ENCODE data around the gene CYP27B1. TPM values are rescaled to one million over a fixed set of nuclear protein-coding genes. Genes with fewer than 3 reads are reported as not detected.

CYP27B1 gene
- total RNA-seq, 2 experiments from 2014 or later = 6.9 to 7.1 TPM

- H3K4me3 ChIP-seq (ENCODE audit: low read depth, low read length, poor library complexity, severe bottlenecking) = peak within 1 kb of the TSS; percentile 87
- peak; percentile 91 for DNase-seq (ENCODE audit: low spot score)
- H3K27ac ChIP-seq (ENCODE audit: low read depth, low read length, poor library complexity, severe bottlenecking) = peak within 1 kb of the TSS; percentile 75
- intact Hi-C loops (cut with micrococcal nuclease; ENCODE audit: unreplicated experiment) = loop anchor here (5.0 kb wide), 2 partner anchors 232 to 512 kb away; partner anchors contain the start of genes DDIT3 and MBD6
- peak within 1 kb of the TSS; percentile 61; the same call in 1 of the 2 replicates for H2AFZ ChIP-seq (ENCODE audit: low read length)
- peaks cover 43% of the 10 kb centered on the region for H3K36me3 ChIP-seq (ENCODE audit: insufficient read depth, low read length)
- no peaks in the 10 kb centered on the region for H3K9me3 ChIP-seq (ENCODE audit: low read length)
- no peaks in the 10 kb centered on the region for H3K9me2 ChIP-seq (ENCODE audit: insufficient read depth, low read length)
- H3K4me1 ChIP-seq (ENCODE audit: insufficient read depth, low read length, poor library complexity, severe bottlenecking) = peaks cover 43% of the 10 kb centered on the region
- POLR2A ChIA-PET = interaction anchor here (0.7 kb wide), 2 partner anchors 9 to 1106 kb away, joined by 3 read pairs; no protein-coding TSS in a partner anchor
- BruUV-seq (replicated peaks) = no TSS peak
- TF ChIP-seq EZH2phosphoT487 (IDR thresholded peaks at IDR 0.05; ENCODE audit: borderline replicate concordance, low read depth, low read length) (no peak), CTCF (conservative IDR thresholded peaks at IDR 0.05; ENCODE audit: low read length) (no peak)
- peaks cover 25% of the 10 kb centered on the region for H3K79me2 ChIP-seq (ENCODE audit: insufficient read depth, low read depth, low read length)
- H3K4me2 ChIP-seq (ENCODE audit: low read length) = peak within 1 kb of the TSS; percentile 84
- CTCF ChIA-PET (ENCODE audit: unreplicated experiment) = no interaction called here
- H4K20me1 ChIP-seq (ENCODE audit: insufficient read depth, low read length) = 0 out of 2 replicates have a peak, but pooled peaks cover 1% of the 10 kb centered on the region
Measured at GRCh38 chr12:57754411-57755193, 12.3 kb downstream of the CYP27B1 start, which contains the start of gene MARCHF9. MARCHF9 (plus strand) TSS chr12:57755103; CDS start chr12:57755529, 426 bp downstream.

DNA sequence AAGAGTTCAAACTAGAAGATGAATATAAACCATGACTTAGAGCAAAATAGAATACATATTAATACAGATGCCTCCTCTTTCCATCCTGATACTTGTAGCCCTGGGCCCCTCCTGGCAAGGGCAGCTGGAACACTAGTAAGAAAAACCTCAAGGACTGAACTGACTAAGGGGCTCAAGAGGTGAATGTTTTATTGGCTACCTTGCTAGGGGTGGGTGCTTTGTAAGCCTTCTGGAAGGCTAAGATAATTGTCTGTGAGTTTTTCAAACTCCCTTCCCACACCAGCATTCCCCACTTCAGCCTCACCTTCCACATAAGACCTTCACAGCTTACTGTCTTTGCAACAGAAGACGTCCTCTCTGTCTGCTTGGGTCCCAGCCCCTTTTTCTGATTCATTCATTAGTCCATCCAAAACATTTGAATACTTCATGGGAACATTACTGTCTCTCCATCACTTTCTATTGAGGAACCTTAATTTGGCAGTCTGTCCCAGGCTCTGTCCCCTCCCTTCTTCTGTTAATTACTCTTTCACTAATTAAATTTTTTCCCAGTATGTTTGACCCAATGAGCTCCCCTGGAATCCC lies 13.0 kb downstream of the CYP27B1 start:
- peaks cover 32% of the 10 kb centered on the region for H3K79me2 ChIP-seq (ENCODE audit: insufficient read depth, low read depth, low read length)
- H3K27ac ChIP-seq (ENCODE audit: low read depth, low read length, poor library complexity, severe bottlenecking) = peak overlapping the region; percentile 43
- H3K9me2 ChIP-seq (ENCODE audit: insufficient read depth, low read length) = no peaks in the 10 kb centered on the region
- no TSS peak for BruUV-seq (replicated peaks)
- DNase-seq (ENCODE audit: low spot score) = no peak
- H2AFZ ChIP-seq (ENCODE audit: low read length) = 0 out of 2 replicates have a peak overlapping the region, but pooled peaks have one; percentile 61
- ChIA-PET CTCF (ENCODE audit: unreplicated experiment) (no interaction called here), POLR2A (interaction anchor here (0.5 to 0.7 kb wide), 3 partner anchors 8 to 1106 kb away, joined by 3 read pairs; no protein-coding TSS in a partner anchor)
- H3K36me3 ChIP-seq (ENCODE audit: insufficient read depth, low read length) = peaks cover 43% of the 10 kb centered on the region
- H3K4me2 ChIP-seq (ENCODE audit: low read length) = peak overlapping the region; percentile 81
- H4K20me1 ChIP-seq (ENCODE audit: insufficient read depth, low read length) = no peaks in the 10 kb centered on the region
- TF ChIP-seq CTCF (conservative IDR thresholded peaks at IDR 0.05; ENCODE audit: low read length) (no peak), EZH2phosphoT487 (IDR thresholded peaks at IDR 0.05; ENCODE audit: borderline replicate concordance, low read depth, low read length) (no peak)
- intact Hi-C loops (cut with micrococcal nuclease; ENCODE audit: unreplicated experiment) = loop anchor here (5.0 kb wide), 2 partner anchors 232 to 512 kb away; partner anchors contain the start of genes DDIT3 and MBD6
- H3K4me1 ChIP-seq (ENCODE audit: insufficient read depth, low read length, poor library complexity, severe bottlenecking) = peaks cover 43% of the 10 kb centered on the region
- no peaks in the 10 kb centered on the region for H3K9me3 ChIP-seq (ENCODE audit: low read length)
- peak overlapping the region; percentile 87 for H3K4me3 ChIP-seq (ENCODE audit: low read depth, low read length, poor library complexity, severe bottlenecking)
